ENCODE results near the gene NTRK3.

The NTRK3 gene

GRCh38 chr15:87818756-87819155 is 437.8 kb downstream of the NTRK3 start:
- TF ChIP-seq CTCF (IDR thresholded peaks at IDR 0.05; ENCODE audit: low read depth, low read length, missing control alignments), result no peak
- H3K4me3 ChIP-seq (ENCODE audit: low read depth, low read length), result no peak overlapping the region
- in situ Hi-C loops (cut with HindIII; ENCODE audit: low sequenced_read_pairs), result no loop called here
- DNase-seq (ENCODE audit: low read depth), result no peak

GRCh38 chr15:87817553-87817952 is 439.0 kb downstream of the NTRK3 start:
- no peak overlapping the region for H3K4me3 ChIP-seq (ENCODE audit: low read depth, low read length)
- TF ChIP-seq CTCF (IDR thresholded peaks at IDR 0.05; ENCODE audit: low read depth, low read length, missing control alignments), result peak; percentile 4
- in situ Hi-C loops (cut with HindIII; ENCODE audit: low sequenced_read_pairs), result no loop called here
- no peak for DNase-seq (ENCODE audit: low read depth)

GRCh38 chr15:87816811-87817210 is 439.7 kb downstream of the NTRK3 start:
- in situ Hi-C loops (cut with HindIII; ENCODE audit: low sequenced_read_pairs), result no loop called here
- no peak overlapping the region for H3K4me3 ChIP-seq (ENCODE audit: low read depth, low read length)
- DNase-seq (ENCODE audit: low read depth), result peak; percentile 52
- TF ChIP-seq CTCF (IDR thresholded peaks at IDR 0.05; ENCODE audit: low read depth, low read length, missing control alignments), result no peak

GRCh38 chr15:87816016-87816415 is 440.5 kb downstream of the NTRK3 start:
- no peak overlapping the region for H3K4me3 ChIP-seq (ENCODE audit: low read depth, low read length)
- TF ChIP-seq CTCF (IDR thresholded peaks at IDR 0.05; ENCODE audit: low read depth, low read length, missing control alignments), result no peak
- in situ Hi-C loops (cut with HindIII; ENCODE audit: low sequenced_read_pairs), result no loop called here
- no peak for DNase-seq (ENCODE audit: low read depth)
